ENCODE measurements around the gene LGR4. TPM values are rescaled to one million over a fixed set of nuclear protein-coding genes. Genes with fewer than 3 reads are reported as not detected.
"Not testable (repeated sequence)": the region's sequence is repeated elsewhere in the genome, so short reads cannot be mapped to it uniquely, and the experiment has no call there.

The LGR4 gene
- total RNA-seq, 2 donors from 2014 or later, result 0.08 to 0.27 TPM

- not testable (repeated sequence) for H3K36me3 Mint-ChIP-seq; H3K27ac Mint-ChIP-seq; H3K9me3 Mint-ChIP-seq; ATAC-seq; DNase-seq (ENCODE audit: low spot score in 2 of 2)
Measured at GRCh38 chr11:27448184-27448540, 24.4 kb downstream of the LGR4 start.

- no peaks in the 10 kb centered on the region for H3K9me3 Mint-ChIP-seq
- no peak for ATAC-seq
Measured at GRCh38 chr11:27447288-27448183, 25.1 kb downstream of the LGR4 start.

GRCh38 chr11:27445625-27446024 lies 27.0 kb downstream of the LGR4 start:
- DNase-seq (ENCODE audit: low spot score in 2 of 2) (no peak), ATAC-seq (no peak)
- Mint-ChIP-seq H3K27ac (no peak overlapping the region), H3K36me3 (no peaks in the 10 kb centered on the region), H3K9me3 (no peaks in the 10 kb centered on the region)

More at GRCh38 chr11:27447288-27448183, 25.1 kb downstream of the LGR4 start:
- Mint-ChIP-seq H3K27ac (no peak overlapping the region), H3K36me3 (no peaks in the 10 kb centered on the region)
- no peak for DNase-seq (ENCODE audit: low spot score in 2 of 2)

- no peaks in the 10 kb centered on the region for H3K9me3 Mint-ChIP-seq
- no peak for DNase-seq (ENCODE audit: low spot score in 2 of 2)
- H3K36me3 Mint-ChIP-seq, result no peaks in the 10 kb centered on the region
- ATAC-seq, result no peak
- no peak overlapping the region for H3K27ac Mint-ChIP-seq
Measured at GRCh38 chr11:27444801-27445215, 27.8 kb downstream of the LGR4 start.

- ATAC-seq, result no peak
- Mint-ChIP-seq H3K36me3 (no peaks in the 10 kb centered on the region), H3K9me3 (no peaks in the 10 kb centered on the region), H3K27ac (no peak overlapping the region)
- no peak for DNase-seq (ENCODE audit: low spot score in 2 of 2)
Measured at GRCh38 chr11:27443746-27444507, 28.7 kb downstream of the LGR4 start.

- Mint-ChIP-seq H3K27ac (no peak overlapping the region), H3K36me3 (no peaks in the 10 kb centered on the region), H3K9me3 (no peaks in the 10 kb centered on the region)
- DNase-seq (ENCODE audit: low spot score in 2 of 2) (no peak), ATAC-seq (no peak)
Measured at GRCh38 chr11:27443227-27443626, 29.4 kb downstream of the LGR4 start.

- no peaks in the 10 kb centered on the region for H3K36me3 Mint-ChIP-seq
- H3K27ac Mint-ChIP-seq, result no peak overlapping the region
- DNase-seq (ENCODE audit: low spot score in 2 of 2), result no peak
- ATAC-seq, result no peak
- no peaks in the 10 kb centered on the region for H3K9me3 Mint-ChIP-seq
Measured at GRCh38 chr11:27440090-27440489, 32.5 kb downstream of the LGR4 start.

GRCh38 chr11:27438595-27438981 lies 34.0 kb downstream of the LGR4 start:
- no peak for ATAC-seq
- no peak for DNase-seq (ENCODE audit: low spot score in 2 of 2)
- Mint-ChIP-seq H3K9me3 (no peaks in the 10 kb centered on the region), H3K36me3 (no peaks in the 10 kb centered on the region), H3K27ac (no peak overlapping the region)

GRCh38 chr11:27437829-27438594 lies 34.6 kb downstream of the LGR4 start:
- H3K36me3 Mint-ChIP-seq, result no peaks in the 10 kb centered on the region
- ATAC-seq, result no peak
- DNase-seq (ENCODE audit: low spot score in 2 of 2), result no peak

GRCh38 chr11:27436916-27437315 lies 35.7 kb downstream of the LGR4 start:
- DNase-seq (ENCODE audit: low spot score in 2 of 2), result no peak
- ATAC-seq, result no peak
- Mint-ChIP-seq H3K9me3 (no peaks in the 10 kb centered on the region), H3K27ac (no peak overlapping the region), H3K36me3 (no peaks in the 10 kb centered on the region)

More at GRCh38 chr11:27437829-27438594, 34.6 kb downstream of the LGR4 start:
- H3K9me3 Mint-ChIP-seq, result no peaks in the 10 kb centered on the region
- no peak overlapping the region for H3K27ac Mint-ChIP-seq

GRCh38 chr11:27433742-27434141 lies 38.8 kb downstream of the LGR4 start:
- no peaks in the 10 kb centered on the region for H3K9me3 Mint-ChIP-seq
- H3K27ac Mint-ChIP-seq, result no peak overlapping the region
- H3K36me3 Mint-ChIP-seq, result no peaks in the 10 kb centered on the region
- no peak for ATAC-seq
- no peak for DNase-seq (ENCODE audit: low spot score in 2 of 2)

- no peak overlapping the region for H3K27ac Mint-ChIP-seq
- H3K9me3 Mint-ChIP-seq, result no peaks in the 10 kb centered on the region
- no peaks in the 10 kb centered on the region for H3K36me3 Mint-ChIP-seq
- ATAC-seq, result no peak
- no peak for DNase-seq (ENCODE audit: low spot score in 2 of 2)
Measured at GRCh38 chr11:27431808-27432207, 40.8 kb downstream of the LGR4 start.

GRCh38 chr11:27429761-27430393 lies 42.7 kb downstream of the LGR4 start:
- no peak overlapping the region for H3K27ac Mint-ChIP-seq
- H3K36me3 Mint-ChIP-seq, result no peaks in the 10 kb centered on the region
- H3K9me3 Mint-ChIP-seq, result no peaks in the 10 kb centered on the region
- DNase-seq (ENCODE audit: low spot score in 2 of 2), result no peak
- ATAC-seq, result no peak

GRCh38 chr11:27427183-27427980 lies 45.2 kb downstream of the LGR4 start:
- H3K9me3 Mint-ChIP-seq, result no peaks in the 10 kb centered on the region
- no peak overlapping the region for H3K27ac Mint-ChIP-seq
- DNase-seq (ENCODE audit: low spot score in 2 of 2) (no peak), ATAC-seq (no peak)
- no peaks in the 10 kb centered on the region for H3K36me3 Mint-ChIP-seq

GRCh38 chr11:27425814-27426213 lies 46.8 kb downstream of the LGR4 start:
- H3K27ac Mint-ChIP-seq, result no peak overlapping the region
- no peak for ATAC-seq

GRCh38 chr11:27423125-27423524 lies 49.5 kb downstream of the LGR4 start:
- Mint-ChIP-seq H3K36me3 (no peaks in the 10 kb centered on the region), H3K27ac (no peak overlapping the region), H3K9me3 (no peaks in the 10 kb centered on the region)
- ATAC-seq (no peak), DNase-seq (ENCODE audit: low spot score in 2 of 2) (no peak)

More at GRCh38 chr11:27425814-27426213, 46.8 kb downstream of the LGR4 start:
- H3K9me3 Mint-ChIP-seq, result no peaks in the 10 kb centered on the region
- DNase-seq (ENCODE audit: low spot score in 2 of 2), result no peak
- H3K36me3 Mint-ChIP-seq, result no peaks in the 10 kb centered on the region
